H1 (cell line): ENCODE data around the gene FECH. TPM values are rescaled to one million over a fixed set of nuclear protein-coding genes. Genes with fewer than 3 reads are reported as not detected.

Experiments
- TCF12 ChIP-seq: IDR thresholded peaks from 2 replicates; pipeline ENCODE4 v1.6.1; 2011; ENCODE audit warnings: low read depth, mild to moderate bottlenecking, low read length
- polyA plus RNA-seq, 7 experiments: library from polyadenylated mRNA; depleted of rRNA in 3 of 7; stranded (reverse) in 5 of 7; unstranded in 2 of 7; fragments of >200 nt in 5 of 7; fragments of 200-250 nt in 2 of 7; gene quantifications; 1 replicate in 5 of 7; 2 replicates in 1 of 7; 4 replicates in 1 of 7; pipeline versions ENCODE4 v1.2.1 to v1.2.3, GENCODE V29; 2011 to 2013; ENCODE audit warnings: missing spikeins in 2 of 7, mixed read lengths in 2 of 7
- total RNA-seq: library from RNA; stranded (reverse); fragmentation: NEBNext Ultra II Directional; extraction: Animal tissue kit (Norgen Biotek cat#: 25700); gene quantifications from 2 replicates; pipeline ENCODE4 v1.2.1, GENCODE V29; 2021
- TF ChIP-seq, protein P1 (sequence below): fragments of 300-600 bp; sonication (generic); IDR thresholded peaks from 2 replicates; pipeline ENCODE4 v1.7.1; 2012; ENCODE audit warnings: low read length, moderate library complexity, mild to moderate bottlenecking, inconsistent platforms; ENCODE audit not compliant: insufficient replicate concordance

The FECH gene
- total and polyA plus RNA-seq, 2 of the 8 experiments (the other 6 are each of a cell fraction or from before 2014, with no cell fraction given): 13.1 to 26.6 TPM

GRCh38 chr18:57579934-57580333, 6.6 kb downstream of the FECH start (continued):
- TF ChIP-seq, protein P1, sequence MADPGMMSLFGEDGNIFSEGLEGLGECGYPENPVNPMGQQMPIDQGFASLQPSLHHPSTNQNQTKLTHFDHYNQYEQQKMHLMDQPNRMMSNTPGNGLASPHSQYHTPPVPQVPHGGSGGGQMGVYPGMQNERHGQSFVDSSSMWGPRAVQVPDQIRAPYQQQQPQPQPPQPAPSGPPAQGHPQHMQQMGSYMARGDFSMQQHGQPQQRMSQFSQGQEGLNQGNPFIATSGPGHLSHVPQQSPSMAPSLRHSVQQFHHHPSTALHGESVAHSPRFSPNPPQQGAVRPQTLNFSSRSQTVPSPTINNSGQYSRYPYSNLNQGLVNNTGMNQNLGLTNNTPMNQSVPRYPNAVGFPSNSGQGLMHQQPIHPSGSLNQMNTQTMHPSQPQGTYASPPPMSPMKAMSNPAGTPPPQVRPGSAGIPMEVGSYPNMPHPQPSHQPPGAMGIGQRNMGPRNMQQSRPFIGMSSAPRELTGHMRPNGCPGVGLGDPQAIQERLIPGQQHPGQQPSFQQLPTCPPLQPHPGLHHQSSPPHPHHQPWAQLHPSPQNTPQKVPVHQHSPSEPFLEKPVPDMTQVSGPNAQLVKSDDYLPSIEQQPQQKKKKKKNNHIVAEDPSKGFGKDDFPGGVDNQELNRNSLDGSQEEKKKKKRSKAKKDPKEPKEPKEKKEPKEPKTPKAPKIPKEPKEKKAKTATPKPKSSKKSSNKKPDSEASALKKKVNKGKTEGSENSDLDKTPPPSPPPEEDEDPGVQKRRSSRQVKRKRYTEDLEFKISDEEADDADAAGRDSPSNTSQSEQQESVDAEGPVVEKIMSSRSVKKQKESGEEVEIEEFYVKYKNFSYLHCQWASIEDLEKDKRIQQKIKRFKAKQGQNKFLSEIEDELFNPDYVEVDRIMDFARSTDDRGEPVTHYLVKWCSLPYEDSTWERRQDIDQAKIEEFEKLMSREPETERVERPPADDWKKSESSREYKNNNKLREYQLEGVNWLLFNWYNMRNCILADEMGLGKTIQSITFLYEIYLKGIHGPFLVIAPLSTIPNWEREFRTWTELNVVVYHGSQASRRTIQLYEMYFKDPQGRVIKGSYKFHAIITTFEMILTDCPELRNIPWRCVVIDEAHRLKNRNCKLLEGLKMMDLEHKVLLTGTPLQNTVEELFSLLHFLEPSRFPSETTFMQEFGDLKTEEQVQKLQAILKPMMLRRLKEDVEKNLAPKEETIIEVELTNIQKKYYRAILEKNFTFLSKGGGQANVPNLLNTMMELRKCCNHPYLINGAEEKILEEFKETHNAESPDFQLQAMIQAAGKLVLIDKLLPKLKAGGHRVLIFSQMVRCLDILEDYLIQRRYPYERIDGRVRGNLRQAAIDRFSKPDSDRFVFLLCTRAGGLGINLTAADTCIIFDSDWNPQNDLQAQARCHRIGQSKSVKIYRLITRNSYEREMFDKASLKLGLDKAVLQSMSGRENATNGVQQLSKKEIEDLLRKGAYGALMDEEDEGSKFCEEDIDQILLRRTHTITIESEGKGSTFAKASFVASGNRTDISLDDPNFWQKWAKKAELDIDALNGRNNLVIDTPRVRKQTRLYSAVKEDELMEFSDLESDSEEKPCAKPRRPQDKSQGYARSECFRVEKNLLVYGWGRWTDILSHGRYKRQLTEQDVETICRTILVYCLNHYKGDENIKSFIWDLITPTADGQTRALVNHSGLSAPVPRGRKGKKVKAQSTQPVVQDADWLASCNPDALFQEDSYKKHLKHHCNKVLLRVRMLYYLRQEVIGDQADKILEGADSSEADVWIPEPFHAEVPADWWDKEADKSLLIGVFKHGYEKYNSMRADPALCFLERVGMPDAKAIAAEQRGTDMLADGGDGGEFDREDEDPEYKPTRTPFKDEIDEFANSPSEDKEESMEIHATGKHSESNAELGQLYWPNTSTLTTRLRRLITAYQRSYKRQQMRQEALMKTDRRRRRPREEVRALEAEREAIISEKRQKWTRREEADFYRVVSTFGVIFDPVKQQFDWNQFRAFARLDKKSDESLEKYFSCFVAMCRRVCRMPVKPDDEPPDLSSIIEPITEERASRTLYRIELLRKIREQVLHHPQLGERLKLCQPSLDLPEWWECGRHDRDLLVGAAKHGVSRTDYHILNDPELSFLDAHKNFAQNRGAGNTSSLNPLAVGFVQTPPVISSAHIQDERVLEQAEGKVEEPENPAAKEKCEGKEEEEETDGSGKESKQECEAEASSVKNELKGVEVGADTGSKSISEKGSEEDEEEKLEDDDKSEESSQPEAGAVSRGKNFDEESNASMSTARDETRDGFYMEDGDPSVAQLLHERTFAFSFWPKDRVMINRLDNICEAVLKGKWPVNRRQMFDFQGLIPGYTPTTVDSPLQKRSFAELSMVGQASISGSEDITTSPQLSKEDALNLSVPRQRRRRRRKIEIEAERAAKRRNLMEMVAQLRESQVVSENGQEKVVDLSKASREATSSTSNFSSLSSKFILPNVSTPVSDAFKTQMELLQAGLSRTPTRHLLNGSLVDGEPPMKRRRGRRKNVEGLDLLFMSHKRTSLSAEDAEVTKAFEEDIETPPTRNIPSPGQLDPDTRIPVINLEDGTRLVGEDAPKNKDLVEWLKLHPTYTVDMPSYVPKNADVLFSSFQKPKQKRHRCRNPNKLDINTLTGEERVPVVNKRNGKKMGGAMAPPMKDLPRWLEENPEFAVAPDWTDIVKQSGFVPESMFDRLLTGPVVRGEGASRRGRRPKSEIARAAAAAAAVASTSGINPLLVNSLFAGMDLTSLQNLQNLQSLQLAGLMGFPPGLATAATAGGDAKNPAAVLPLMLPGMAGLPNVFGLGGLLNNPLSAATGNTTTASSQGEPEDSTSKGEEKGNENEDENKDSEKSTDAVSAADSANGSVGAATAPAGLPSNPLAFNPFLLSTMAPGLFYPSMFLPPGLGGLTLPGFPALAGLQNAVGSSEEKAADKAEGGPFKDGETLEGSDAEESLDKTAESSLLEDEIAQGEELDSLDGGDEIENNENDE: no peak
- no peak for TF ChIP-seq TCF12
